Liver (tissue), 3 donors: ENCODE data around the gene BSDC1.

Source experiments
- GABPA ChIP-seq, 2 donors: IDR thresholded peaks in 1 of 2; conservative IDR thresholded peaks in 1 of 2; 2 replicates each; pipeline ENCODE4 v1.6.1; 2016; ENCODE audit warnings: antibody characterized with exemption in 2 of 2, mild to moderate bottlenecking in 1 of 2, moderate library complexity in 1 of 2
- HNF4A ChIP-seq, 2 donors: conservative IDR thresholded peaks; 2 replicates each; pipeline ENCODE4 v1.6.1; 2016; ENCODE audit warnings: antibody characterized with exemption in 2 of 2, mild to moderate bottlenecking in 2 of 2
- JUND ChIP-seq, 2 donors: IDR thresholded peaks; 2 replicates each; pipeline ENCODE4 v1.6.1; 2016; ENCODE audit warnings: antibody characterized with exemption in 2 of 2
- RAD21 ChIP-seq, 2 donors: IDR thresholded peaks; 2 replicates each; pipeline ENCODE4 v1.6.1; 2016; ENCODE audit warnings: antibody characterized with exemption in 2 of 2, mild to moderate bottlenecking in 2 of 2
- TAF1 ChIP-seq: conservative IDR thresholded peaks from 2 replicates; pipeline ENCODE4 v1.6.1; 2016; ENCODE audit warnings: antibody characterized with exemption, mild to moderate bottlenecking
- TF ChIP-seq, protein P1 (sequence below): fragments of 150-350 bp; IDR thresholded peaks from 2 replicates; pipeline ENCODE4 v1.5.1; 2017; ENCODE audit warnings: improper control_type of control experiment, low read depth, low read length; ENCODE audit not compliant: missing input control
- TF ChIP-seq, protein P2 (sequence below): IDR thresholded peaks from 2 replicates; pipeline ENCODE4 v1.6.1; 2016; ENCODE audit warnings: antibody characterized with exemption
- TF ChIP-seq, protein P3 (sequence below): IDR thresholded peaks from 2 replicates; pipeline ENCODE4 v1.6.1; 2016; ENCODE audit warnings: antibody characterized with exemption
- TF ChIP-seq, protein P4 (sequence below): IDR thresholded peaks from 2 replicates; pipeline ENCODE4 v1.6.1; 2016; ENCODE audit warnings: antibody characterized with exemption
- donor health status: healthy.
- donor health status: healthy.

DNA sequence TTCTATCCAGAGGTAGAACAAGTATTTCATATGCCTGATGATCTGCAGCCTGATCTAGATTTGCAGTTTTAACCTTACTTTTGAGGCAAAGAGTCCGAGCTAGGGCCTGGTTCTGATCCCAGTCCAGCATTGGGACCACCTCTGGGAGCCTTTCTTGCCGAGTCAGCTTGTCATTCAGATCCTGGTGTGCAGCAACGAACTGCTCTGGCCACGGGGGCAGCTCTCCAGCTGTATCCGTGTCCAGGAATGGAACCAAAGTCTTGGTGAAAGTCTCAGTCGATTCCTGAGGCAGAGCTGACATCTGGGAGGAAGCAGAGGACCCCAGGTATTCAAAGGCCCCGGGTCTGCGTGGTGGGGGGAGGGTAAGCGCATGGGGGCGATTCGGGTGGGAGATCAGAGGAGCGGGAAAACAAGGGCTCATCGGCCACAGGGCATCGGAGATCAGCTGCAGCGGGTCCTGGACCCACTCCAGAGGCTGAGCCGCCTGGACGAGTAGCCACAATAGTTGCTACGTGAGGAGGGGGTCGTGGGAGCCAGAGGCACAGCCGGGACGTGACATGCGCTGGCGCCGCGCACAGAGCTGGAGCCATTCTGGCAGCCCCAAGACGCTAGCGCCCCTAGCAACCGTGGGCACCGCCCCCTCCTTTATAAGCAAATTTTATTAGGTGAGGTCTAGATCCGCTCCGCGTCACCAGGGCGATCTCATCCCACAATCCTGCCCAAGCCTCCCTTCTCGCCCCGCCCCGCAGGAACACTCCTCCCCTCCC, 32.4 kb upstream of the BSDC1 start:
- no peak for TF ChIP-seq RAD21 (IDR thresholded peaks at IDR 0.05)
- TF ChIP-seq, protein P1, sequence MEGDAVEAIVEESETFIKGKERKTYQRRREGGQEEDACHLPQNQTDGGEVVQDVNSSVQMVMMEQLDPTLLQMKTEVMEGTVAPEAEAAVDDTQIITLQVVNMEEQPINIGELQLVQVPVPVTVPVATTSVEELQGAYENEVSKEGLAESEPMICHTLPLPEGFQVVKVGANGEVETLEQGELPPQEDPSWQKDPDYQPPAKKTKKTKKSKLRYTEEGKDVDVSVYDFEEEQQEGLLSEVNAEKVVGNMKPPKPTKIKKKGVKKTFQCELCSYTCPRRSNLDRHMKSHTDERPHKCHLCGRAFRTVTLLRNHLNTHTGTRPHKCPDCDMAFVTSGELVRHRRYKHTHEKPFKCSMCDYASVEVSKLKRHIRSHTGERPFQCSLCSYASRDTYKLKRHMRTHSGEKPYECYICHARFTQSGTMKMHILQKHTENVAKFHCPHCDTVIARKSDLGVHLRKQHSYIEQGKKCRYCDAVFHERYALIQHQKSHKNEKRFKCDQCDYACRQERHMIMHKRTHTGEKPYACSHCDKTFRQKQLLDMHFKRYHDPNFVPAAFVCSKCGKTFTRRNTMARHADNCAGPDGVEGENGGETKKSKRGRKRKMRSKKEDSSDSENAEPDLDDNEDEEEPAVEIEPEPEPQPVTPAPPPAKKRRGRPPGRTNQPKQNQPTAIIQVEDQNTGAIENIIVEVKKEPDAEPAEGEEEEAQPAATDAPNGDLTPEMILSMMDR, result no peak
- TF ChIP-seq, protein P2, sequence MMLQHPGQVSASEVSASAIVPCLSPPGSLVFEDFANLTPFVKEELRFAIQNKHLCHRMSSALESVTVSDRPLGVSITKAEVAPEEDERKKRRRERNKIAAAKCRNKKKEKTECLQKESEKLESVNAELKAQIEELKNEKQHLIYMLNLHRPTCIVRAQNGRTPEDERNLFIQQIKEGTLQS, result no peak
- TF ChIP-seq, protein P3, sequence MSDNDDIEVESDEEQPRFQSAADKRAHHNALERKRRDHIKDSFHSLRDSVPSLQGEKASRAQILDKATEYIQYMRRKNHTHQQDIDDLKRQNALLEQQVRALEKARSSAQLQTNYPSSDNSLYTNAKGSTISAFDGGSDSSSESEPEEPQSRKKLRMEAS, result no peak
- TF ChIP-seq GABPA (IDR thresholded peaks at IDR 0.05 in 1 of 2, conservative IDR thresholded peaks at IDR 0.05 in 1 of 2), result no peak
- TF ChIP-seq, protein P4, sequence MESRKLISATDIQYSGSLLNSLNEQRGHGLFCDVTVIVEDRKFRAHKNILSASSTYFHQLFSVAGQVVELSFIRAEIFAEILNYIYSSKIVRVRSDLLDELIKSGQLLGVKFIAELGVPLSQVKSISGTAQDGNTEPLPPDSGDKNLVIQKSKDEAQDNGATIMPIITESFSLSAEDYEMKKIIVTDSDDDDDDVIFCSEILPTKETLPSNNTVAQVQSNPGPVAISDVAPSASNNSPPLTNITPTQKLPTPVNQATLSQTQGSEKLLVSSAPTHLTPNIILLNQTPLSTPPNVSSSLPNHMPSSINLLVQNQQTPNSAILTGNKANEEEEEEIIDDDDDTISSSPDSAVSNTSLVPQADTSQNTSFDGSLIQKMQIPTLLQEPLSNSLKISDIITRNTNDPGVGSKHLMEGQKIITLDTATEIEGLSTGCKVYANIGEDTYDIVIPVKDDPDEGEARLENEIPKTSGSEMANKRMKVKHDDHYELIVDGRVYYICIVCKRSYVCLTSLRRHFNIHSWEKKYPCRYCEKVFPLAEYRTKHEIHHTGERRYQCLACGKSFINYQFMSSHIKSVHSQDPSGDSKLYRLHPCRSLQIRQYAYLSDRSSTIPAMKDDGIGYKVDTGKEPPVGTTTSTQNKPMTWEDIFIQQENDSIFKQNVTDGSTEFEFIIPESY, result no peak
- no peak for TF ChIP-seq TAF1
- no peak for TF ChIP-seq HNF4A (conservative IDR thresholded peaks at IDR 0.05)
- no peak for TF ChIP-seq JUND (IDR thresholded peaks at IDR 0.05)
